ENCODE measurements around the gene GRIN2C.
A peak's percentile ranks its signal among the peaks of the same experiment; 100 is the strongest.
"Not testable (repeated sequence)": the region's sequence is repeated elsewhere in the genome, so short reads cannot be mapped to it uniquely, and the experiment has no call there.

Gene GRIN2C

DNA sequence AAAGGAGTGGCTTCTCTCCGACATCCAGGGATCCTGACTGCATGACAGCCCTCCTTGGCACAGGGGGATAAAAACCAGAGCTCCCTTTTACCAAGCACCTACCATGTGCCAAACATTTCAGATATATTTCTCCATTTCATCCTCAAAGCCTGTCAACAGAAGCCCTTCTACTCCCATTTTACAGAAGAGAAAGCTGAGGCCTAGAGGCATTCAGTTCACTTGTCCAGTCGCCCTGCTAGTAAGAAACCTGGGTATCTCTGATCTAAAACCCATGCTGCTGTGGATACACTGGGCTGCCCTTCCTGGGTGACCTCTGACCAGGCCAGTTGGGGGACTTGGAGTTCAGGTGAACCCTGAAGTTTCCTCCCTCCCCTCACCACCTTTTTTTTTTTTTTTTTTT, 19.0 kb upstream of the GRIN2C start:
- DNase-seq, result no peak

GRCh38 chr17:74877592-74878548, 18.2 kb upstream of the GRIN2C start:
- DNase-seq, result no peak

- no peak for DNase-seq
Observed at GRCh38 chr17:74875977-74876593, 16.4 kb upstream of the GRIN2C start.

DNA sequence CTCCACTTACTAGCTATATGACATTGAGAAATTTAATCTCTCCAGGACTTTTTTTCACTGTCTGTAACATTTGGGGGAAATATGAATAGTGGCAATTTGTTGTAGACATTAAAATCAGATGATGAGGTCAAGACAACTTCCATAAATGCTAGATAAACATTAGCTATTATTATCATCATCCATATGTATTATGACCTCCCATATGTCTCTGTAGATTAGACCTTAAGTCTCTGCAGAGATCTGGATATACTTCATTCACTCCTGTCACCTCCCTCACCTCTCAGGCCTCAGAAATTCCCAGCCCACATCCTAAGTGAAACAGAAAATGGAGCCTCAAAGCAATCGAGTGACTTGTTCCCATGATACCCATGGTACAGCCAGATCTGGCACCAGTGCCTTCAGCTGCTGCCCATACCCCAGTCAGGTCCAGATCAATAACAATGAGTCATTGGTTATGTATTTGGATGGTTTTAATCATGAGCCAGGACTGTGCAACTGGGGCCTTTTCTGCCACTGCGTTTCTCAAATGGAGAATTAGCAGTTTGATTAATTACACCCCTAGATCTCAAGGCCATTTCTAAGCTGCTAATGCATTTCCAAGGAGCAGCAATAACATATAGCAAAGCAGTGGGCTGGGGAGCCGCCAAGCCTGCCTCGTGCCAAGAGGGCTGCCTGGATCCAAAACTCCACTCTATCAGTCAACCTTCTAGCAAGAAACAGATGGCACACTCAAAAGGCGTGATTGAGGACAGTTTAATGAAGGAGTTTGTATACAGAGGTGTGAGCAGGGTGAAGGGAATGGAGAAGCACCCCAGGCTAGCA, 15.7 kb upstream of the GRIN2C start:
- DNase-seq, result no peak

GRCh38 chr17:74874615-74875037, 14.9 kb upstream of the GRIN2C start:
- no peak for DNase-seq

GRCh38 chr17:74873874-74874614, 14.4 kb upstream of the GRIN2C start:
- DNase-seq, result no peak

DNA sequence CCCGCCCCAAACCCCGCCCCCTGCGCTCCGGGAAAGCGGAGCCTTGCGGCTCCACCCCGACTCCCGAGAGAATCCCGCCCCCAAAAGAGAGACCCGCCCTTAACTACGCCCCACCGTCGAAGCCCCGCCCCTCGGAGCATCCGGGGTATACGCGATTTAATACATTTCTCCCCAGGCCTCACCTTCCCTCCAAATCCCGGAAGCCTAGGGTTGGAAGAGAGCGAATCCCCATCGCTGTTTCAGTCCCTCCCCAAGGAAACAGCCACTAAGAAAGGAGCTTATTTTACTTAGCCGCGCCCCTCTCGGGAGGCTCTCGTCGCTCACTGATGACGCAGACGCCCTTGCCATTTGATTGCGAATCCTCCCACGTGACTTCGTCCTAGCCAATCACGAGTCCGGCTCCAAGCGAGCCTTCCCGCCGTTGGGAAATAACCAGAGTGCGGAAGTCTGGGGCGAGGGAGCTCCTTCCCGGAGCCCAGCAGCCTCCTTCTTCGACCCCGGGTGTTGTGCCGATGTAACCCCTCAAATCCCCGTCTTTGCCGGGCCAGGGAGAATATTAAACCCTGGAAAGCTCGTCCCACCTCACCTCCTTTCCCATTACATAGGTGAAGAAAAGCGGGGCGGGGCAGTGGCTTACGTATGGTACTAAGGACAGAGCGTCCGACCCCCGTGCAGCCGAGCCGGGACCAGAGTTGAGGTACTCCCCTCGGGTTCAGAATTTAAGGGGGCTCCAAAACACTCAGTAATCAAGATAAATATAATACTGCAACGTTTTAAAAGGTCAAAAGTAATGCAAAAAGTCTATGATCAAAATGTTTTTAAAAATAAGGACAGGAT, 13.6 kb upstream of the GRIN2C start:
- DNase-seq, result peak; percentile 100

GRCh38 chr17:74872313-74873036, 12.8 kb upstream of the GRIN2C start, which contains the start of gene FDXR:
Gene FDXR (minus strand): TSS chr17:74872994. CDS start chr17:74872944, 50 bp downstream.
- no peak for DNase-seq

DNA sequence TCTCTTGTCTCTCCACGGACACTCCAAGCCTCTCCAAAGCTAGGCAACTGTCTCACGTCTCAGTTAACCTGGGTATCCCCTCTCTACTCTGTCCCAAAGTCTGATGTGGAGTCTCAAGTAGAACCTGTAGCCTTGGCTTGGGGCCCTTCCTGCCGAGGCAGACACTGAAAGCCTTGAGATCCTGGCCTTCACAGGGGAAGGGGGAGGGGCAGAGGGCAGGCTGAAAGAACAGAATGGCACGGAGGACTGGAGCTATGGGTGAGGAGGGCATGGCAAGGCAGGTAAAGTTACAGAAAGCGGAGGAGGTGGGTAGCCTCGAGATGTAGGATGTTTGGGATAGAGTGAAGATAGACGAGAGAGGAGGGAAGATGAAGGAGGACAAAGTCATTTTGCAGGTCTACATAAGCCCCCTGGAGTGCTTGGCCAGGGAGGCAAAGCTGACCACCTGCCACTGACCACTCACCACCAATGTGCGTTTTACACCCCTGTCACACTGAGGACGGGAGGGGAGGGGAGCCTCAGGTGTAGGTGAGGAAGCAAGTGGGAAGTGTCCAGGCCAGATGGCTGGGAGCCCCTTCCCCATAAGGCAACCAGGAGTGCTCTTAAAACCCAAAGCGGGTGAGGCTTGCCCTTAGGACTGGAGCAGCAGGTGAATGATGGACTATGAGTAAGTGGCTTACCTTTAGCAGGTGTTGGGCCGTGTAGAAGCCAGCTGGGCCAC, 11.8 kb upstream of the GRIN2C start:
- no peak for DNase-seq

DNA sequence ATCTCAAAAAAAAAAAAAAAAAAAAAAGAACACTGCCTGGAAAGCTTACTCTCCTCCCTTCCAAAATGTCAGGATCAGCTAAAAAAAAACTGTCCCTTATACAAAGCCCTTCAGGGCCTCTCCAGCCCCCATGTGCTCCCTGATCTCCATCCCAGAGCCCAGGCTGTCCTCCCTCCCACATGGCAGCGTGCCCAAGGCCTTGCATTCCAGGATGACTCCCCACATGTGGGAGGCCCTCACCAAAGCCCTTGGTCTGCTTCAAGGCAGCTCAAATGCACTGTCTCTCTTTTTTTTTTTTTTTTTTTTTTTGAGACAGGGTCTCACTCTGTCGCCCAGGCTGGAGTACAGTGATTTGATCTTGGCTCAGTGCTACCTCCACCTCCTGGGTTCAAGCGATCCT, 10.8 kb upstream of the GRIN2C start:
- peak; percentile 82 for DNase-seq

GRCh38 chr17:74870028-74870427, 10.3 kb upstream of the GRIN2C start:
- not testable (repeated sequence) for DNase-seq

- no peak for DNase-seq
Observed at GRCh38 chr17:74868908-74869255, 9.2 kb upstream of the GRIN2C start.

DNA sequence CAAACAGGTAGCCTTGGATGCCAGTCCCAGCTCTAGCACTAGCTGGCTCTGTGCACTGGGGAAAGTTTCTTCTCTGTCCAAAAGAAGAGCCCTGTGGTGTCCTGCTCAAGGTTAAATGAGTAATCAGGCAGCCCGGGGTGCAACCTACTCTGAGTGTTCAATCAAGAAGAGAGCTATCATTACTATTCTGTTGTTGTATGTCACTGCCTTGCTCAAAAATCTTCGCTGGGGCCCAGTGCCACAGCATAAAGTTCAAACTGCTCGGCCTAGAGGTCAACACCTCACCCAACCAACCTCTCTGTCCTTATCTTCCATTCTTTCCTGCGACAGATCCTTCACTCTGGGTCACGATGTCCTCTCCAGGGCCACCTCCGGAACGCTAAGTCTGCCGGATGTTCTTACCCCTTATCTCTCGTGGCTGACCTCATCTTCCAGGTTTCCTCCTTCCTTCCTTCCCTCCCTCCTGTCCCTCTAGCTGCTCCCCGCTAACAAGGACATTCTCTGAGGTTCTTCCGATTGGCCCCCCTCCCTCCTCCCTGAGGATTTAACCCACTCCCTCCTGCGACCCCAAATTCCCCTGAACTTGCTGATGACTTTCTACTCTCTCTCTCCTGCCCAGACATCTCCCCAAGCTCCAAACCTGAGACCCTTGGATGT, 8.7 kb upstream of the GRIN2C start:
- no peak for DNase-seq

DNA sequence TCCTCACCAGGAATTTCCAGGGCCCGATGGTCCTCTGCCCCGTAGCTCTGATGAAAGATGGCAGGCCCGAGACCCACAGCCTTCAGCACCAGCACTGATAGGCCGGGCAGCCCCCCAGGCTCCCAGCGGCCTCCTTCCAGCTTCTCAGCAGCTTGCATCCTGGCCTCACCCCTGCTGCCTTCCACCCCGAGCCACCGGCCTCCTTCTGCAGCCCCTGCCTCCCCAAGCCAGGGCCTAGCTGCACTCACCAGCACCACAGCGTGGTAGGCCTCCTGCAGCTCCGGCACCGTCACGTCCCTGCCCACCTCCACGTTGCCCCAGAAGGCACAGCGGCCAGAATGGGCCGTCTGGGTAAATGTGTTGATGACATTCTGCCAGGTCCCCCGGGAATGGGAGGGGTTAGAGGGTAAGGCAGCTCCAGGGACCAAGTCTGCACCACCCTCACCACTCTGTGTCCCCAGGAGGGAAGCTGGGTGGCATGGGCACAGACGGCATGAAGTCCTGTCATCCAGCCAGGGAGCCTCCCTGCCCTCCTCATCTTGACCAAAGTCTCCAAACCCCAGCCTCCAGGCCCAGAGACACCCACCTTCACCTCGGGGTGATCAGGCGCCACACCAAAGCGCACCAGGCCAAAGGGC, 6.6 kb upstream of the GRIN2C start:
- no peak for DNase-seq

- DNase-seq, result no peak
Observed at GRCh38 chr17:74865504-74866197, 6.0 kb upstream of the GRIN2C start.

DNA sequence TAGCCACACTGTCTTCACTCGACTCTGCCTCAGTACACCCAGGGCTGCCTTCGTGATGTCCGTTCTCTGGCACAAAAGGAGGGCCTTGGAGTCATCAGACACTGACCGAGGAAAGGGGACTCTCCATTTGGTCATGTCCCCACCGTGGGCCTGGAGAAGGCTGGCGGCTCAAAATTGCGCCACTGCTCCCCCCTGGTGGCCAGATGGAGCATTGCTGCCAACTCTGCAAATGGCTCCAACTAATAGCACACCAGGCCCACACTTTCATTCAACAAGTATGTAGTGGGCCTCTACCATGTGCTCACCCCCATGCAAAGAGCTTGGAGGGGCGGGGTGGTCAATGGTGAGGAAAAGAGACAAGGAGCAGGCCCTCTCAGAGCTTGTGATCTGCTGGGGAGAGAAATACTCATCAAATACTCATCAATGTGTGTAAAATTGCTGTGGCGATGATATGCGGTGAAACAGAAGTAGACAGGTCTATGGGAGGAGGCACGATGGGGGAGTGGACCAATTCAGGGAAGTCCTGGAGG, 5.2 kb upstream of the GRIN2C start:
- peak; percentile 55 for DNase-seq

DNA sequence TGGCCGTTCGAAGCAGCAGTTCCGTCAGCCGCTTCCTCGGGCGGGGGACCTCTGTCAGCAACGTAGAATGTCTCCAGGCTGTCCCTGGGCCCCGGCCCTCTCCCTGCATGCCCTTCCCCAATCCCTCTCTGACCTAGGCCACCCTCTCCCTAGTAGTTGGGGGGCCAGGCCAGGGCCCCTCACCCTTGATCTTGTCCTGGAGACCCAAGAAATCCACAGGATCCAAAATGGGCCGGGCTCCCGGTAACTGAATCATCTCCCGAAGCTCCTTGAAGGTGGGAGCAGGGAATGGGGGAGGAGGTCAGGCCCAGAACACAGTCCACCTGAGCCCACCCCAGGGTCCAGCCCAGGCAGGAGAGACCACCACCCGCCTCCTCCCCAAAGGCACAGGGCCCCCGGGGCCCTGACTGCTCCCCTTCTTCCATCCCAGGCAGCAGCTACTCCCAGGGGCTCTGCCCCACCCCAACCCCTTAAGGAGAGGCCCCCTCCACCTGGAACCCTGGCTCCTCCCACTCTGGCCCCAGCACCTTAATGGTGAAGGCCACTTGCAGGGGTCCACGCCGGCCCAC, 4.7 kb upstream of the GRIN2C start:
- no peak for DNase-seq
